Stomach (tissue), 9 donors: ENCODE measurements around the gene MAP7D3. TPM values are rescaled to one million over a fixed set of nuclear protein-coding genes. Genes with fewer than 3 reads are reported as not detected.

Experiments used
- DNase-seq, 2 donors: peaks; one replicate each; pipeline versions ENCODE4 v3.0.0 to v3.0.0-alpha.2; 2013 to 2019
- H3K27ac ChIP-seq, 5 donors: fragments of 200-600 bp in 4 of 5; sonication (generic) in 4 of 5; one replicate each; pipeline ENCODE4 v1.5.1; 2013 to 2019; ENCODE audit warnings: mild to moderate bottlenecking in 1 of 5, moderate library complexity in 1 of 5
- H3K27me3 ChIP-seq, 3 donors: fragments of 200-600 bp; sonication (generic); one replicate each; pipeline ENCODE4 v1.5.1; 2017 to 2019; ENCODE audit warnings: mixed run types in 1 of 3
- H3K36me3 ChIP-seq, 4 donors: fragments of 200-600 bp; sonication (generic); 1 replicate in 3 of 4; 2 replicates in 1 of 4; pipeline ENCODE4 v1.5.1; 2016 to 2019
- H3K4me1 ChIP-seq, 4 donors: fragments of 200-600 bp; sonication (generic); one replicate each; pipeline ENCODE4 v1.5.1; 2016 to 2019
- H3K4me3 ChIP-seq, 4 donors: fragments of 200-600 bp; sonication (generic) in 3 of 4; one replicate each; pipeline ENCODE4 v1.5.1; 2016 to 2019; ENCODE audit warnings: mild to moderate bottlenecking in 1 of 4
- H3K9me3 ChIP-seq, 4 donors: fragments of 200-600 bp; sonication (generic); one replicate each; pipeline ENCODE4 v1.5.1; 2016 to 2019
- EP300 ChIP-seq: sonication (generic); formaldehyde crosslinking; IDR thresholded peaks from one replicate; pipeline ENCODE4 v1.6.1; 2017; ENCODE audit warnings: antibody characterized with exemption
- POLR2A ChIP-seq, 4 donors: fragments of 450-650 bp; IDR thresholded peaks; one replicate each; pipeline ENCODE4 v1.6.1; 2016; ENCODE audit warnings: antibody characterized with exemption in 4 of 4, control low read depth in 2 of 4, mild to moderate bottlenecking in 1 of 4, moderate library complexity in 1 of 4
- POLR2AphosphoS5 ChIP-seq, 3 donors: sonication (generic); formaldehyde crosslinking; IDR thresholded peaks; one replicate each; pipeline ENCODE4 v1.6.1; 2016; ENCODE audit warnings: antibody characterized with exemption in 3 of 3
- WGBS, 5 donors: extraction: QIAGEN DNeasy Blood & Tissue Kit in 3 of 5; methylation state at CpG; one replicate each; pipeline versions ENCODE4 v1.1.5 to v1.1.7; 2013 to 2018; 5-methylcytosine and 5-hydroxymethylcytosine counted together
- intact Hi-C: fragments of 100-400 bp; cut with DNase I; formaldehyde crosslinking; loops from one replicate; pipeline ENCODE4 v1.15.1; 2023; ENCODE audit warnings: low total_unique reads
- polyA plus RNA-seq, 3 donors: library from polyadenylated mRNA; stranded (reverse); fragments of 200-250 nt; gene quantifications; one replicate each; pipeline ENCODE4 v1.2.3, GENCODE V29; 2013
- total RNA-seq, 5 donors: library from RNA; depleted of rRNA; stranded (reverse); fragments of >200 nt; gene quantifications; one replicate each; pipeline versions ENCODE4 v1.1.0 to v1.2.3, GENCODE V29; 2014 to 2016
- TF ChIP-seq, protein P1 (sequence below), 7 experiments: fragments of 450-650 bp in 4 of 7; fragments of 200-600 bp in 3 of 7; sonication (generic) in 3 of 7; IDR thresholded peaks; one replicate each; pipeline ENCODE4 v1.5.1; 2016 to 2019; ENCODE audit warnings: antibody characterized with exemption in 7 of 7, control low read depth in 2 of 7, mild to moderate bottlenecking in 1 of 7
- donor health status: healthy with polysubstance abuse.
- donor health status: Bipolar disorder and iron deficiency.
- donor health status: healthy.

MAP7D3 gene
- total and polyA plus RNA-seq, 8 donors, result 2.2 to 14.1 (median 5.6) TPM

GRCh38 chrX:136185401-136186022 is 65.7 kb downstream of the MAP7D3 start:
- WGBS, 5 donors, result 10 to 23% (median 20%) methylated on average over 8 of the region's 8 CpGs
- intact Hi-C loops, result no loop called here
- Histone ChIP-seq H3K9me3 (no peaks in the 10 kb centered on the region), H3K4me3 (no peak overlapping the region), H3K27me3 (peaks cover 0 to 5% (median 0%) of the 10 kb centered on the region in 3 donors), H3K36me3 (no peaks in the 10 kb centered on the region), H3K27ac (peak overlapping the region in 4 of 5 donors; percentile 17 to 86 (median 42)), H3K4me1 (peaks cover 0 to 28% (median 9%) of the 10 kb centered on the region in 4 donors)
- no peak for DNase-seq
- peak; percentile 47 for TF ChIP-seq EP300
- TF ChIP-seq, protein P1, sequence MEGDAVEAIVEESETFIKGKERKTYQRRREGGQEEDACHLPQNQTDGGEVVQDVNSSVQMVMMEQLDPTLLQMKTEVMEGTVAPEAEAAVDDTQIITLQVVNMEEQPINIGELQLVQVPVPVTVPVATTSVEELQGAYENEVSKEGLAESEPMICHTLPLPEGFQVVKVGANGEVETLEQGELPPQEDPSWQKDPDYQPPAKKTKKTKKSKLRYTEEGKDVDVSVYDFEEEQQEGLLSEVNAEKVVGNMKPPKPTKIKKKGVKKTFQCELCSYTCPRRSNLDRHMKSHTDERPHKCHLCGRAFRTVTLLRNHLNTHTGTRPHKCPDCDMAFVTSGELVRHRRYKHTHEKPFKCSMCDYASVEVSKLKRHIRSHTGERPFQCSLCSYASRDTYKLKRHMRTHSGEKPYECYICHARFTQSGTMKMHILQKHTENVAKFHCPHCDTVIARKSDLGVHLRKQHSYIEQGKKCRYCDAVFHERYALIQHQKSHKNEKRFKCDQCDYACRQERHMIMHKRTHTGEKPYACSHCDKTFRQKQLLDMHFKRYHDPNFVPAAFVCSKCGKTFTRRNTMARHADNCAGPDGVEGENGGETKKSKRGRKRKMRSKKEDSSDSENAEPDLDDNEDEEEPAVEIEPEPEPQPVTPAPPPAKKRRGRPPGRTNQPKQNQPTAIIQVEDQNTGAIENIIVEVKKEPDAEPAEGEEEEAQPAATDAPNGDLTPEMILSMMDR (IDR thresholded peaks at IDR 0.05), result no peak
- no peak for TF ChIP-seq POLR2A (IDR thresholded peaks at IDR 0.05)
- peak in 2 of 3 donors; percentile 42 to 56 for TF ChIP-seq POLR2AphosphoS5 (IDR thresholded peaks at IDR 0.05)

- H3K4me3 ChIP-seq, result no peak overlapping the region
- intact Hi-C loops, result no loop called here
- TF ChIP-seq, protein P1 (IDR thresholded peaks at IDR 0.05), result no peak
- WGBS, 5 donors, result 50 to 83% (median 57%) methylated on average over 1 of the region's 1 CpG
- H3K4me1 ChIP-seq, result peaks cover 0 to 12% (median 4%) of the 10 kb centered on the region in 4 donors
- peak overlapping the region in 4 of 5 donors; percentile 13 to 86 (median 43) for H3K27ac ChIP-seq
- H3K27me3 ChIP-seq, result peaks cover 0 to 5% (median 0%) of the 10 kb centered on the region in 3 donors
- no peaks in the 10 kb centered on the region for H3K9me3 ChIP-seq
- no peak for DNase-seq
- no peaks in the 10 kb centered on the region for H3K36me3 ChIP-seq
Observed at GRCh38 chrX:136183917-136184316, 67.3 kb downstream of the MAP7D3 start.

DNA sequence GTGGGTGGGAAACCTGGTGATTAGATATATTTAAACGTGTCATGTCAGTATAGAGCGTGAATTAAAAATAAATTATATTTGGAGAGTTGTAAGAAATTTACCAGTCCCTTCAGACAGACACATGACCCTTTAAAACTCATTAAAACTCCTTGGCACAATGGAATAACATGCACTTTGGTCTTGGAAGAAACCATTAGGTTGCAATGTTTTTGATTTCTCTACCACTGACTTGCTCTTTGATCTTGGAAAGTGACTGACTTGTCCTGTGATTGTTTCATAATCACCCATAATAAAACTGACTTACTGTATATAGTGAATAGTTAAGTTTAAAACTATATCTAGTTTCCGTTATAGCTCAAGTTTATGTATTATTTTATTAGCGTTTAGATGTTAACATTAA is 68.0 kb downstream of the MAP7D3 start:
- WGBS, 5 donors, result 63 to 88% (median 78%) methylated on average over 4 of the region's 4 CpGs
- Histone ChIP-seq H3K27ac (peak overlapping the region in 4 of 5 donors; percentile 25 to 86 (median 47)), H3K9me3 (no peaks in the 10 kb centered on the region), H3K4me1 (peaks cover 0 to 10% (median 4%) of the 10 kb centered on the region in 4 donors), H3K27me3 (peaks cover 0 to 5% (median 0%) of the 10 kb centered on the region in 3 donors), H3K36me3 (no peaks in the 10 kb centered on the region), H3K4me3 (no peak overlapping the region)
- intact Hi-C loops, result no loop called here
- no peak for TF ChIP-seq POLR2A (IDR thresholded peaks at IDR 0.05)
- no peak for TF ChIP-seq EP300
- TF ChIP-seq, protein P1 (IDR thresholded peaks at IDR 0.05), result no peak
- TF ChIP-seq POLR2AphosphoS5 (IDR thresholded peaks at IDR 0.05), result no peak
- no peak for DNase-seq

- H3K4me1 ChIP-seq, result peaks cover 0 to 10% (median 4%) of the 10 kb centered on the region in 4 donors
Observed at GRCh38 chrX:136182414-136182813, 68.8 kb downstream of the MAP7D3 start.

More at GRCh38 chrX:136182414-136182813, 68.8 kb downstream of the MAP7D3 start:
- TF ChIP-seq POLR2A (IDR thresholded peaks at IDR 0.05) (no peak), EP300 (no peak), POLR2AphosphoS5 (IDR thresholded peaks at IDR 0.05) (no peak)
- TF ChIP-seq, protein P1 (IDR thresholded peaks at IDR 0.05), result no peak
- WGBS, 5 donors, result 30 to 56% (median 38%) methylated on average over 3 of the region's 3 CpGs
- intact Hi-C loops, result no loop called here
- DNase-seq, result peak in 1 of 2 donors; percentile 71
- H3K27ac ChIP-seq, result peak overlapping the region in 4 of 5 donors; percentile 25 to 86 (median 47)
- H3K27me3 ChIP-seq, result peaks cover 0 to 5% (median 0%) of the 10 kb centered on the region in 3 donors
- no peaks in the 10 kb centered on the region for H3K36me3 ChIP-seq
- H3K9me3 ChIP-seq, result no peaks in the 10 kb centered on the region
- H3K4me3 ChIP-seq, result no peak overlapping the region
